GM13976 (cell line): Measurements from ENCODE around the gene CLDN3.
A peak's percentile ranks its signal among the peaks of the same experiment; 100 is the strongest.

ENCODE experiments used
- DNase-seq: peaks from one replicate; pipeline ENCODE4 v3.0.0; 2012; ENCODE audit warnings: low spot score
- in situ Hi-C: fragments of 300-500 bp; cut with MboI; formaldehyde crosslinking; loops from one replicate; pipeline ENCODE4 v1.12.0; 2022; ENCODE audit warnings: low sequenced_read_pairs, mixed read lengths, inconsistent platforms; ENCODE audit not compliant: unreplicated experiment
- TF ChIP-seq, protein P1 (sequence below): IDR thresholded peaks from 2 replicates; pipeline ENCODE4 v1.5.1; 2012; ENCODE audit warnings: borderline replicate concordance, mild to moderate bottlenecking; ENCODE audit not compliant: insufficient read depth; ENCODE audit errors: extremely low read depth, missing control alignments, control extremely low read depth

The CLDN3 gene, protein sequence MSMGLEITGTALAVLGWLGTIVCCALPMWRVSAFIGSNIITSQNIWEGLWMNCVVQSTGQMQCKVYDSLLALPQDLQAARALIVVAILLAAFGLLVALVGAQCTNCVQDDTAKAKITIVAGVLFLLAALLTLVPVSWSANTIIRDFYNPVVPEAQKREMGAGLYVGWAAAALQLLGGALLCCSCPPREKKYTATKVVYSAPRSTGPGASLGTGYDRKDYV

DNA sequence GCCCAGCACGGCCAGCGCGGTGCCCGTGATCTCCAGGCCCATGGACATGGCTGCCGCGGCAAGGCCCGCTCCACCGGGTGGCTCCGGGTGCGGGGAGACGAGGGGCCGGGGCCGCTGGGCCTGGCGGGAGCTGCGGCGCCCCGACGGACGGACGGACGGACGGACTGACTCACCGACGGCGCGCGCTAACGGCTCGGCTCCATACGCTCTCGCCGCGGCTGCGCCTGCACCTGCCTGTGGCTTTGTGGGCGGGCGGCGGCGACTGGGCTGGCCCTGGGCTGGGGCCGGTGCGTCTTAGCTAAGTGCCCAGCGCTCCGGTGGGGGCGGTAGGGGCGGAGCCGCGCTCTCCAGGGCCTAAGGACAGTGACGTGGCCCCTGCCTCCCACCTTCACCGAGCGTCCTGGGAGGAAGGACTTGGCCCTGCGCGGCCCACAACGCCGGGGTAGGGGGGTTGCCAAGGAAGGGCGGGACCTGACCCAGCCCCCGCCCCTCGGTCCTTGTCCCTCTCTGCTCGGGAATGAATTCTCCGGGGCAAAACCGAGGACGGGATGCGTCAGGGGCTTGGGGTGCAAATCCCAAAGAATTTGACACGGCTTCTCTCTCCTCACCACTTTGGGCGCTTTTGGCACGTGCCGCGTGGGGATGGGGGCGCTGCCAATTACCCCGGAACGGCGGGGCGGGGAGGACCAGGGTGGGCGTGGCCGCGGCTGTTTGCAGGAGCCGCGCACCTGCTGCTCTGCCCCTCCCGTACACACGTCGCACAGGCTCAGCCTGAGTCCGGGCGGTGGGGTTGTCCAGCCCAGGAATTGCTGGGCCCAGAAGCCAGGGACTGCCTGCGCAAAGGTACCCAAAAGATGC lies at the start of gene CLDN3:
TSS of gene CLDN3 (minus strand) at position 269 of the 858 bp plus-strand sequence. CDS start at position 48, 221 bp downstream.
- DNase-seq = peak; percentile 67
- in situ Hi-C loops = no loop called here
- TF ChIP-seq, protein P1, sequence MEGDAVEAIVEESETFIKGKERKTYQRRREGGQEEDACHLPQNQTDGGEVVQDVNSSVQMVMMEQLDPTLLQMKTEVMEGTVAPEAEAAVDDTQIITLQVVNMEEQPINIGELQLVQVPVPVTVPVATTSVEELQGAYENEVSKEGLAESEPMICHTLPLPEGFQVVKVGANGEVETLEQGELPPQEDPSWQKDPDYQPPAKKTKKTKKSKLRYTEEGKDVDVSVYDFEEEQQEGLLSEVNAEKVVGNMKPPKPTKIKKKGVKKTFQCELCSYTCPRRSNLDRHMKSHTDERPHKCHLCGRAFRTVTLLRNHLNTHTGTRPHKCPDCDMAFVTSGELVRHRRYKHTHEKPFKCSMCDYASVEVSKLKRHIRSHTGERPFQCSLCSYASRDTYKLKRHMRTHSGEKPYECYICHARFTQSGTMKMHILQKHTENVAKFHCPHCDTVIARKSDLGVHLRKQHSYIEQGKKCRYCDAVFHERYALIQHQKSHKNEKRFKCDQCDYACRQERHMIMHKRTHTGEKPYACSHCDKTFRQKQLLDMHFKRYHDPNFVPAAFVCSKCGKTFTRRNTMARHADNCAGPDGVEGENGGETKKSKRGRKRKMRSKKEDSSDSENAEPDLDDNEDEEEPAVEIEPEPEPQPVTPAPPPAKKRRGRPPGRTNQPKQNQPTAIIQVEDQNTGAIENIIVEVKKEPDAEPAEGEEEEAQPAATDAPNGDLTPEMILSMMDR = no peak

DNA sequence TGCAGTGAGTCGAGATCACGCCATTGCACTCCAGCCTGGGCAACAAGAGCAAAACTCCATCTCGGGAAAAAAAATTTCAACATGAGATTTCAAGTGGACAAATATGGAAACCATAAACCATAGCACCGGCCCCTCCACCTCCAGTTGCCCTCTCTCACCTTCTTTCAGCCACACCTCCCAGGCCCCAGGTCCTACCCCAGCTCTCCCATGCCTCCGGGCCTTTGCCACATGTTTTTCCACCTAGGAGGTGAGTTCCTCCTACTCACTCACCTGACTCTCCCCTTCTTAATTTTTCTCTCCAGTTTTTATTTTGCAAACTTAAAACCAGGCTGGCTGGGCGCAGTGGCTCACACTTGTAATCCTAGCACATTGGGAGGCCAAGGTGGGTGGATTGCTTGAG lies 47.1 kb upstream of the CLDN3 start:
- TF ChIP-seq, protein P1 = no peak
- DNase-seq = no peak
- in situ Hi-C loops = no loop called here

DNA sequence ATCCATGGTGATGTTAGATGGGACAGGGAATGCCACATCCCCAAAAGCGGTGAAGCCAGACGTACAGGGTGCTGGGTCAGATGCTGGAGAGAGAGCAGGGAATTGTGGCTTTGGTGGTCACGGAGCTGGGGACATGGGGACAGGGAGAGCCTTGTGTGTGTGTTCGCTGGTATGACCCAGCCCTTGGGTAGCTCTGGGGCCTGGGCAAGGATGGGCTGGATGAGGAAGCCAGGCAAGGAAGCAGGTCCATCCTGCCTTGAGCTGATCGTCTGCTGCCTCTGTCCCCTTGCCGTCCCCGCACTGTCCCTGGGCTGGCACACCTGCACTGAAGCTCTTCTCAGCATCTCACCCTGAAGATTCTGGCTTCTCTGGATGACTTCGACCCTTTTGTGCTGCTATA lies 45.4 kb upstream of the CLDN3 start:
- in situ Hi-C loops = no loop called here
- TF ChIP-seq, protein P1 = no peak

DNA sequence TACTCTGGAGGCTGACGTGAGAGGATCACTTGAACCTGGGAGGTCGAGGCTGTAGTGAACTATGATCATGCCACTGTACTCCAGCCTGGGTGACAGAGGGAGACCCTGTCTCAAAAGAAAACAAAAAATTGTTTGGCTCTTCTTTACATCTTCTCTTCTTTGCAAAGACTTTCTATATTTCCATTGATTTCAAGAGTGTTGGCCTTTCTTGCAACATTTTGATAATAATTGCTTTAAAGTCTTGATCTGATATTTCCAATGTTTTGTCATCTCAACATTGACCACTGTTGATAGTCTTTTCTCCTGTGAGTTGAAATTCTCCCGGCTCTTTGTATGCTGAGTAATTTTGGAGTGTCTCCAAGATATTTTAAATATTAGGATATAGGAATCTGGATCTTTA lies 42.9 kb upstream of the CLDN3 start:
- TF ChIP-seq, protein P1 = no peak
- in situ Hi-C loops = no loop called here
- no peak for DNase-seq

More for the DNA sequence above, 45.4 kb upstream of the CLDN3 start:
- DNase-seq = no peak

DNA sequence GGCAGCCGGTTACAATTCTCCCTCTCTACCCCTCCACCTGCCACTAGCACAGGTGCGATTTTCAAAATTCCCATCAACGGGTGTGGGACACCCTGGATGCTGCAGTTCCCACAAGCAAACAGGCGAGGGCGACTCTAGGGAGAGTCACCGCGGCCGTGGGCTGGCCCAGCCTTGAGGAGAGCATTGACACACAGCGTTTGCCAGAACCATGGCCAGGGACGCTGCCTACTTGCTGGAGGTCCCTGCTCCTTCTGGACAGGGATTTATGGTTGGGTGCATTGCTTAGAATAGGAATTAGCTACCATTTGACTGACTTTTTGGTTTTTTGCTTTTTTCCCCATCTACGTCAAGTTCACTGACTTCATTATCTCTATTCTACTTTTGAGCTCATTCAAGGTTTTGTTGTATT lies 41.7 kb upstream of the CLDN3 start:
- in situ Hi-C loops = no loop called here
- TF ChIP-seq, protein P1 = peak; percentile 59
- peak; percentile 78 for DNase-seq

DNA sequence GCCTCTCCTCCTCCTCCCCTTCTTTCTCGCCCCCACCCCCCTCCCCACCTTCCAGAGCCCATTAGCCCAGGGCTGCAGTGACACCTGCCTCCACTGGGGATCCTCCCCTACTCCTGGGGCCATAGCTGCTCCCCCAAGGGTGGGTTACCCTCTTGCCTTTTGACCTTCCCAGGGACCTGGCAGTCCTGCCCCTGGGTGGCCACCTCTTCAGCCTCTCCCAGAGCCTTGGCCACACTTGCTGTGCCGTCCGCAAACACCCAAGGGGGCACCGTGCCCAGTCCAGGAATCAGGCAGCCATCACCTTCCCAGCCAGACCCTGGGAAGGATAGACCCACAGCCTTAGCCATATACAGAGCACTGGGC lies 40.9 kb upstream of the CLDN3 start:
- in situ Hi-C loops = no loop called here
- TF ChIP-seq, protein P1 = no peak
- DNase-seq = peak; percentile 16
